ENCODE data around the gene ZSCAN9.

ZSCAN9 gene

GRCh38 chr6:28252009-28252975 lies 27.2 kb downstream of the ZSCAN9 start, which contains the start of gene ZKSCAN4:
Gene ZKSCAN4, minus strand, starts transcription at chr6:28252269. Its CDS starts 289 bp downstream, at chr6:28251980.
- peak within 1 kb of the TSS; percentile 81 to 85 for H3K4me3 ChIP-seq (replicated peaks in 1 of 2; ENCODE audit: low read depth in 2 of 2, low read length in 2 of 2)
- peak; percentile 95 for DNase-seq (ENCODE audit: low read depth in 2 of 2)
- TF ChIP-seq, protein P1, sequence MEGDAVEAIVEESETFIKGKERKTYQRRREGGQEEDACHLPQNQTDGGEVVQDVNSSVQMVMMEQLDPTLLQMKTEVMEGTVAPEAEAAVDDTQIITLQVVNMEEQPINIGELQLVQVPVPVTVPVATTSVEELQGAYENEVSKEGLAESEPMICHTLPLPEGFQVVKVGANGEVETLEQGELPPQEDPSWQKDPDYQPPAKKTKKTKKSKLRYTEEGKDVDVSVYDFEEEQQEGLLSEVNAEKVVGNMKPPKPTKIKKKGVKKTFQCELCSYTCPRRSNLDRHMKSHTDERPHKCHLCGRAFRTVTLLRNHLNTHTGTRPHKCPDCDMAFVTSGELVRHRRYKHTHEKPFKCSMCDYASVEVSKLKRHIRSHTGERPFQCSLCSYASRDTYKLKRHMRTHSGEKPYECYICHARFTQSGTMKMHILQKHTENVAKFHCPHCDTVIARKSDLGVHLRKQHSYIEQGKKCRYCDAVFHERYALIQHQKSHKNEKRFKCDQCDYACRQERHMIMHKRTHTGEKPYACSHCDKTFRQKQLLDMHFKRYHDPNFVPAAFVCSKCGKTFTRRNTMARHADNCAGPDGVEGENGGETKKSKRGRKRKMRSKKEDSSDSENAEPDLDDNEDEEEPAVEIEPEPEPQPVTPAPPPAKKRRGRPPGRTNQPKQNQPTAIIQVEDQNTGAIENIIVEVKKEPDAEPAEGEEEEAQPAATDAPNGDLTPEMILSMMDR (IDR thresholded peaks at IDR 0.05; ENCODE audit: low read depth, low read length), result no peak

DNA sequence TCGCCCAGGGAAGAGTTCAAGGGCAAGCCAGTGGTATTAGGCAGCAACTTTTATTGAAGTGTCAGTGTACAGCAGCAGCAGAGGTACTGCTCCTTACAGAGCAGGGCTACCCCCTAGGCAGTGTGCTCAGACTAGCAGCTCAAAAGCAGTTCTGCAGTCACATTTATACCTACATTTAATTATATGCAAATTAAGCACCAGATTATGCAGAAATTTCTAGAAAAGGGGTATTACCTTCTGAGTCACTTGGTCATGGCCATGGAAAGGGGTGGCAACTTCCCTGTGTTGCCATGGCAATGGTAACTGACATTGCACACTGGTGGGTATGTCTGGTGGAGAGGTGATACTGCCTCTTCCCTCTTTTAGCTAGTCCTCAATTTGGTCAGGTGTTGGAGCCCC lies 29.0 kb downstream of the ZSCAN9 start:
- no peak overlapping the region for H3K4me3 ChIP-seq (replicated peaks in 1 of 2; ENCODE audit: low read depth in 2 of 2, low read length in 2 of 2)
- no peak for DNase-seq (ENCODE audit: low read depth in 2 of 2)
- TF ChIP-seq, protein P1 (IDR thresholded peaks at IDR 0.05; ENCODE audit: low read depth, low read length), result no peak

DNA sequence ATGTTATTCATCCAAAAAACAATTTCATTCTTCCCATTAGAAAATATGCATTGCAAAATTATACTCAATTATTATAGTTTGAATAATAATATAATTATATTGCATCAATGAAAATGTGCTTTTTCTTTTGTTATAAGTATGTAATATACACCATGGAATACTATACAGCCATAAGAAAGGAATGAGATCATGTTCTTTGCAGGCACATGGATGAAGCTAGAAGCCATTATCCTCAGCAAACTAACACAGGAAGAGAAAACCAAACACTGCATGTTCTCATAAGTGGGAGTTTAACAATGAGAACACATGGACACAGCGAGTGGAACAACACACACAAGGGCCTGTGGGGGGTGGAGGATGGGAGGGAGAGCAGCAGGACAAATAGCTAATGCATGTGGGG lies 32.0 kb downstream of the ZSCAN9 start:
- TF ChIP-seq, protein P1 (IDR thresholded peaks at IDR 0.05; ENCODE audit: low read depth, low read length), result no peak
- no peak overlapping the region for H3K4me3 ChIP-seq (replicated peaks in 1 of 2; ENCODE audit: low read depth in 2 of 2, low read length in 2 of 2)
- DNase-seq (ENCODE audit: low read depth in 2 of 2), result no peak

GRCh38 chr6:28258877-28259777 lies 34.1 kb downstream of the ZSCAN9 start, which contains the start of gene NKAPL:
Gene NKAPL, plus strand, starts transcription at chr6:28259297. Its CDS starts 75 bp downstream, at chr6:28259372.
- H3K4me3 ChIP-seq (replicated peaks in 1 of 2; ENCODE audit: low read depth in 2 of 2, low read length in 2 of 2), result peak within 1 kb of the TSS; percentile 33 to 50
- TF ChIP-seq, protein P1 (IDR thresholded peaks at IDR 0.05; ENCODE audit: low read depth, low read length), result no peak
- peak; percentile 85 to 86 for DNase-seq (ENCODE audit: low read depth in 2 of 2)

DNA sequence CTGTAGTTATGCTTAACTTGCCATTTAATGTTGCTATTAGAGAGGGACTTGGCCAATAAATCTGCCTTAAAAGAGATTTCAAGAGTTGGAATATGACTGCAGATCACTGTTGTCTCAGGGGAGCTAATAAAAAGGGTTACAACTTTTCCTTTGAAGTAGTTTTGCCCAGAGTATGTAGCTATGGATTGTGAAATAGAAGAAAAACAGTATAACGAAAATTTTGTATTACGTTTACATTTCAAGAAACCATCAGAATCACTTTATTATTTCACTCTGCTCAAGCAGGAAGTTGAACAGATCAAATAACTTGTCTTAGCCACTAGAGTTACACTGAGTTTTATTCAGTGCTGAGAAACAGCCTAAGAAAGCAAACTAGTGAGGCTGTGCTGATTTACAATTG lies 38.8 kb downstream of the ZSCAN9 start:
- DNase-seq (ENCODE audit: low read depth in 2 of 2), result no peak
- H3K4me3 ChIP-seq (replicated peaks in 1 of 2; ENCODE audit: low read depth in 2 of 2, low read length in 2 of 2), result no peak overlapping the region
- TF ChIP-seq, protein P1 (IDR thresholded peaks at IDR 0.05; ENCODE audit: low read depth, low read length), result no peak

GRCh38 chr6:28264834-28265401 lies 39.8 kb downstream of the ZSCAN9 start:
- H3K4me3 ChIP-seq (replicated peaks in 1 of 2; ENCODE audit: low read depth in 2 of 2, low read length in 2 of 2), result no peak overlapping the region
- no peak for DNase-seq (ENCODE audit: low read depth in 2 of 2)
- TF ChIP-seq, protein P1 (IDR thresholded peaks at IDR 0.05; ENCODE audit: low read depth, low read length), result no peak

Data from cardiac fibroblast (primary cell).